B cell (primary cell): ENCODE results near the gene ABI2. TPM values are rescaled to one million over a fixed set of nuclear protein-coding genes. Genes with fewer than 3 reads are reported as not detected.

Source experiments
- ATAC-seq: fragments of 200-7000 bp; cut with Tn5 transposase; one replicate; pipeline ENCODE4 v1.10.0; 2021; ENCODE audit warnings: low read depth, mild to moderate bottlenecking, moderate number of reproducible peaks, moderate library complexity
- CTCF ChIA-PET: fragments of 350-600 bp; sonication (Branson Sonifier 250); formaldehyde crosslinking; loops from one replicate; lab custom pipeline; 2021; ENCODE audit warnings: antibody characterized with exemption, inconsistent platforms; lab: Charles Lee
- POLR2A ChIA-PET: fragments of 350-600 bp; sonication (Branson Sonifier 250); formaldehyde crosslinking; loops from one replicate; lab custom pipeline; 2021; ENCODE audit warnings: antibody characterized with exemption; lab: Charles Lee
- DNase-seq: peaks from one replicate; pipeline ENCODE4 v3.0.0; 2013
- H2AFZ ChIP-seq: 2 replicates; pipeline ENCODE4 v1.6.1; 2012; ENCODE audit warnings: mild to moderate bottlenecking, low read depth, low read length; ENCODE audit not compliant: insufficient read depth, poor library complexity, severe bottlenecking
- H3K27ac ChIP-seq, 2 donors: 1 replicate in 1 of 2; 2 replicates in 1 of 2; pipeline ENCODE4 v1.5.1; 2012 to 2013; ENCODE audit warnings: low read length in 2 of 2, mild to moderate bottlenecking in 2 of 2, moderate library complexity in 1 of 2
- H3K27me3 ChIP-seq, 4 experiments: fragments of 200-600 bp in 1 of 4; sonication (generic) in 1 of 4; replicated peaks in 1 of 4; 1 replicate in 2 of 4; 2 replicates in 2 of 4; pipeline versions ENCODE4 v1.6.1 to v1.7.0; 2013 to 2016; ENCODE audit warnings: low read length in 3 of 4, mild to moderate bottlenecking in 2 of 4, mixed read lengths in 1 of 4, moderate library complexity in 1 of 4; ENCODE audit not compliant: insufficient read depth in 4 of 4, control insufficient read depth in 3 of 4; ENCODE audit errors: control extremely low read depth in 1 of 4
- H3K36me3 ChIP-seq, 2 experiments: replicated peaks in 1 of 2; 1 replicate in 1 of 2; 2 replicates in 1 of 2; pipeline versions ENCODE4 v1.6.1 to v1.7.1; 2013; ENCODE audit warnings: low read length in 1 of 2; ENCODE audit not compliant: insufficient read depth in 2 of 2, control insufficient read depth in 1 of 2; ENCODE audit errors: control extremely low read depth in 1 of 2, extremely low read depth in 1 of 2
- H3K4me1 ChIP-seq, 2 donors: fragments of 200-600 bp in 1 of 2; sonication (generic) in 1 of 2; 1 replicate in 1 of 2; 2 replicates in 1 of 2; pipeline versions ENCODE4 v1.5.1 to v1.6.1; 2013 to 2017; ENCODE audit warnings: low read length in 2 of 2; ENCODE audit not compliant: control insufficient read depth in 2 of 2, insufficient read depth in 2 of 2
- H3K4me2 ChIP-seq: replicated peaks from 2 replicates; pipeline ENCODE3; 2012; ENCODE audit warnings: mild to moderate bottlenecking, low read depth, low read length; ENCODE audit not compliant: poor library complexity, severe bottlenecking
- H3K4me3 ChIP-seq, 5 experiments: fragments of 200-600 bp in 1 of 5; sonication (generic) in 1 of 5; 1 replicate in 3 of 5; 2 replicates in 2 of 5; pipeline versions ENCODE4 v1.5.1 to v1.7.0; 2011 to 2016; ENCODE audit warnings: low read length in 4 of 5, mild to moderate bottlenecking in 4 of 5, low read depth in 2 of 5, control low read depth in 1 of 5, moderate library complexity in 1 of 5; ENCODE audit not compliant: insufficient read depth in 1 of 5; ENCODE audit errors: control extremely low read depth in 1 of 5, extremely low read depth in 1 of 5
- H3K79me2 ChIP-seq: fragments of 200-600 bp; sonication (generic); one replicate; pipeline ENCODE4 v1.6.0; 2016; ENCODE audit warnings: low read length; ENCODE audit not compliant: control insufficient read depth, insufficient read depth
- H3K9ac ChIP-seq: fragments of 200-600 bp; sonication (generic); 2 replicates; pipeline ENCODE4 v1.6.1; 2017; ENCODE audit warnings: mild to moderate bottlenecking, low read length, moderate library complexity
- H3K9me3 ChIP-seq, 3 donors: one replicate each; pipeline versions ENCODE4 v1.6.1 to v1.7.1; 2013; ENCODE audit warnings: low read length in 2 of 3; ENCODE audit not compliant: control insufficient read depth in 2 of 3, insufficient read depth in 1 of 3; ENCODE audit errors: control extremely low read depth in 1 of 3
- H4K20me1 ChIP-seq: 2 replicates; pipeline ENCODE4 v1.6.0; 2012; ENCODE audit warnings: mild to moderate bottlenecking, low read length; ENCODE audit not compliant: insufficient read depth, control insufficient read depth, poor library complexity, severe bottlenecking
- H3K27ac Mint-ChIP-seq: one replicate; pipeline ENCODE4 v1.8.0; 2021; ENCODE audit warnings: mixed read lengths
- H3K27me3 Mint-ChIP-seq: one replicate; pipeline ENCODE4 v1.8.0; 2021; ENCODE audit warnings: mixed read lengths
- H3K4me1 Mint-ChIP-seq: one replicate; pipeline ENCODE4 v1.8.0; 2021; ENCODE audit warnings: mixed read lengths
- H3K4me3 Mint-ChIP-seq: one replicate; pipeline ENCODE4 v1.8.0; 2021; ENCODE audit warnings: mixed read lengths
- H3K9me3 Mint-ChIP-seq: one replicate; pipeline ENCODE4 v1.8.0; 2022; ENCODE audit warnings: mixed read lengths; ENCODE audit not compliant: insufficient read depth
- CTCF ChIP-seq: fragments of 200-600 bp; IDR thresholded peaks from one replicate; pipeline ENCODE4 v1.8.0; 2022; ENCODE audit warnings: antibody characterized with exemption, mild to moderate bottlenecking
- EZH2 ChIP-seq: IDR thresholded peaks from 2 replicates; pipeline ENCODE4 v1.6.1; 2012; ENCODE audit warnings: borderline replicate concordance, low read depth, mild to moderate bottlenecking, moderate library complexity, low read length; ENCODE audit not compliant: insufficient read depth, poor library complexity, severe bottlenecking
- WGBS: methylation state at CpG from one replicate; pipeline ENCODE4 v1.1.5; 2013; ENCODE audit warnings: missing lambda C conversion rate; ENCODE audit not compliant: insufficient coverage; 5-methylcytosine and 5-hydroxymethylcytosine counted together
- intact Hi-C: fragments of 100-400 bp; cut with micrococcal nuclease; formaldehyde crosslinking; loops from one replicate; pipeline ENCODE4 v1.10.0; 2022
- polyA plus RNA-seq: library from polyadenylated mRNA; depleted of rRNA; stranded (reverse); fragments of >200 nt; gene quantifications from 2 replicates; pipeline ENCODE4 v1.2.3, GENCODE V29; 2012
- total RNA-seq, 2 donors: library from RNA; stranded (reverse); fragments of 120-200 nt in 1 of 2; gene quantifications; 1 replicate in 1 of 2; 2 replicates in 1 of 2; pipeline versions ENCODE4 v1.2.3 to v1.2.4, GENCODE V29; 2013 to 2022

The ABI2 gene
- total and polyA plus RNA-seq, 2 donors (not counting 1 experiment from before 2014, with no cell fraction given), result 6.8 to 32.7 TPM

GRCh38 chr2:203344667-203345066, 16.5 kb downstream of the ABI2 start:
- Histone ChIP-seq H3K79me2 (no peaks in the 10 kb centered on the region), H3K4me1 (no peaks in the 10 kb centered on the region), H3K4me3 (no peak overlapping the region), H3K4me2 (no peak overlapping the region), H2AFZ (no peak overlapping the region), H4K20me1 (no peaks in the 10 kb centered on the region), H3K36me3 (no peaks in the 10 kb centered on the region), H3K9ac (no peak overlapping the region), H3K27me3 (no peaks in the 10 kb centered on the region), H3K27ac (no peak overlapping the region), H3K9me3 (no peaks in the 10 kb centered on the region)
- ChIA-PET CTCF (no interaction called here), POLR2A (no interaction called here)
- intact Hi-C loops, result no loop called here
- DNase-seq, result no peak
- no peak overlapping the region for H3K4me3 Mint-ChIP-seq
- no peaks in the 10 kb centered on the region for H3K9me3 Mint-ChIP-seq
- WGBS, result over 99% methylated on average over 12 of the region's 12 CpGs
- H3K27me3 Mint-ChIP-seq, result no peaks in the 10 kb centered on the region
- TF ChIP-seq EZH2 (no peak), CTCF (no peak)
- no peaks in the 10 kb centered on the region for H3K4me1 Mint-ChIP-seq
- H3K27ac Mint-ChIP-seq, result no peak overlapping the region
- no peak for ATAC-seq

GRCh38 chr2:203346612-203347011, 18.4 kb downstream of the ABI2 start:
- Histone ChIP-seq H3K4me3 (no peak overlapping the region), H3K79me2 (peaks cover 4% of the 10 kb centered on the region), H3K9ac (no peak overlapping the region), H2AFZ (no peak overlapping the region), H3K36me3 (no peaks in the 10 kb centered on the region), H3K9me3 (no peaks in the 10 kb centered on the region), H3K27me3 (no peaks in the 10 kb centered on the region), H3K27ac (no peak overlapping the region), H4K20me1 (no peaks in the 10 kb centered on the region), H3K4me1 (no peaks in the 10 kb centered on the region), H3K4me2 (no peak overlapping the region)
- ATAC-seq (no peak), DNase-seq (no peak)
- Mint-ChIP-seq H3K9me3 (no peaks in the 10 kb centered on the region), H3K4me3 (no peak overlapping the region), H3K4me1 (no peaks in the 10 kb centered on the region), H3K27me3 (no peaks in the 10 kb centered on the region), H3K27ac (no peak overlapping the region)
- TF ChIP-seq CTCF, result no peak
- no peak for TF ChIP-seq EZH2
- POLR2A ChIA-PET, result no interaction called here
- intact Hi-C loops, result no loop called here
- WGBS, result no CpG with 5 or more reads among the region's 1 CpG
- CTCF ChIA-PET, result no interaction called here
